ENCODE results near the gene CAVIN1.
"Not testable (repeated sequence)": the region's sequence is repeated elsewhere in the genome, so short reads cannot be mapped to it uniquely, and the experiment has no call there.

- not testable (repeated sequence) for TF ChIP-seq POLR2AphosphoS5 (IDR thresholded peaks at IDR 0.05; ENCODE audit: low read depth); EZH2 (IDR thresholded peaks at IDR 0.05; ENCODE audit: low read depth, unreplicated experiment); EZH2phosphoT487 (IDR thresholded peaks at IDR 0.05; ENCODE audit: unreplicated experiment); STAT1 (IDR thresholded peaks at IDR 0.05; ENCODE audit: unreplicated experiment); CREB1 (CRISPR knock-in tag; IDR thresholded peaks at IDR 0.05; ENCODE audit: low read depth); NANOG (IDR thresholded peaks at IDR 0.05; ENCODE audit: borderline replicate concordance); ZNF331 (CRISPR knock-in tag; IDR thresholded peaks at IDR 0.05; ENCODE audit: low read depth); JUNB (IDR thresholded peaks at IDR 0.05; ENCODE audit: unreplicated experiment); ZNF114 (CRISPR knock-in tag; IDR thresholded peaks at IDR 0.05)
- TF ChIP-seq, protein P1, sequence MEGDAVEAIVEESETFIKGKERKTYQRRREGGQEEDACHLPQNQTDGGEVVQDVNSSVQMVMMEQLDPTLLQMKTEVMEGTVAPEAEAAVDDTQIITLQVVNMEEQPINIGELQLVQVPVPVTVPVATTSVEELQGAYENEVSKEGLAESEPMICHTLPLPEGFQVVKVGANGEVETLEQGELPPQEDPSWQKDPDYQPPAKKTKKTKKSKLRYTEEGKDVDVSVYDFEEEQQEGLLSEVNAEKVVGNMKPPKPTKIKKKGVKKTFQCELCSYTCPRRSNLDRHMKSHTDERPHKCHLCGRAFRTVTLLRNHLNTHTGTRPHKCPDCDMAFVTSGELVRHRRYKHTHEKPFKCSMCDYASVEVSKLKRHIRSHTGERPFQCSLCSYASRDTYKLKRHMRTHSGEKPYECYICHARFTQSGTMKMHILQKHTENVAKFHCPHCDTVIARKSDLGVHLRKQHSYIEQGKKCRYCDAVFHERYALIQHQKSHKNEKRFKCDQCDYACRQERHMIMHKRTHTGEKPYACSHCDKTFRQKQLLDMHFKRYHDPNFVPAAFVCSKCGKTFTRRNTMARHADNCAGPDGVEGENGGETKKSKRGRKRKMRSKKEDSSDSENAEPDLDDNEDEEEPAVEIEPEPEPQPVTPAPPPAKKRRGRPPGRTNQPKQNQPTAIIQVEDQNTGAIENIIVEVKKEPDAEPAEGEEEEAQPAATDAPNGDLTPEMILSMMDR (conservative IDR thresholded peaks at IDR 0.05; ENCODE audit: low read depth in 2 of 2), result not testable (repeated sequence)
- TF ChIP-seq, protein P2, sequence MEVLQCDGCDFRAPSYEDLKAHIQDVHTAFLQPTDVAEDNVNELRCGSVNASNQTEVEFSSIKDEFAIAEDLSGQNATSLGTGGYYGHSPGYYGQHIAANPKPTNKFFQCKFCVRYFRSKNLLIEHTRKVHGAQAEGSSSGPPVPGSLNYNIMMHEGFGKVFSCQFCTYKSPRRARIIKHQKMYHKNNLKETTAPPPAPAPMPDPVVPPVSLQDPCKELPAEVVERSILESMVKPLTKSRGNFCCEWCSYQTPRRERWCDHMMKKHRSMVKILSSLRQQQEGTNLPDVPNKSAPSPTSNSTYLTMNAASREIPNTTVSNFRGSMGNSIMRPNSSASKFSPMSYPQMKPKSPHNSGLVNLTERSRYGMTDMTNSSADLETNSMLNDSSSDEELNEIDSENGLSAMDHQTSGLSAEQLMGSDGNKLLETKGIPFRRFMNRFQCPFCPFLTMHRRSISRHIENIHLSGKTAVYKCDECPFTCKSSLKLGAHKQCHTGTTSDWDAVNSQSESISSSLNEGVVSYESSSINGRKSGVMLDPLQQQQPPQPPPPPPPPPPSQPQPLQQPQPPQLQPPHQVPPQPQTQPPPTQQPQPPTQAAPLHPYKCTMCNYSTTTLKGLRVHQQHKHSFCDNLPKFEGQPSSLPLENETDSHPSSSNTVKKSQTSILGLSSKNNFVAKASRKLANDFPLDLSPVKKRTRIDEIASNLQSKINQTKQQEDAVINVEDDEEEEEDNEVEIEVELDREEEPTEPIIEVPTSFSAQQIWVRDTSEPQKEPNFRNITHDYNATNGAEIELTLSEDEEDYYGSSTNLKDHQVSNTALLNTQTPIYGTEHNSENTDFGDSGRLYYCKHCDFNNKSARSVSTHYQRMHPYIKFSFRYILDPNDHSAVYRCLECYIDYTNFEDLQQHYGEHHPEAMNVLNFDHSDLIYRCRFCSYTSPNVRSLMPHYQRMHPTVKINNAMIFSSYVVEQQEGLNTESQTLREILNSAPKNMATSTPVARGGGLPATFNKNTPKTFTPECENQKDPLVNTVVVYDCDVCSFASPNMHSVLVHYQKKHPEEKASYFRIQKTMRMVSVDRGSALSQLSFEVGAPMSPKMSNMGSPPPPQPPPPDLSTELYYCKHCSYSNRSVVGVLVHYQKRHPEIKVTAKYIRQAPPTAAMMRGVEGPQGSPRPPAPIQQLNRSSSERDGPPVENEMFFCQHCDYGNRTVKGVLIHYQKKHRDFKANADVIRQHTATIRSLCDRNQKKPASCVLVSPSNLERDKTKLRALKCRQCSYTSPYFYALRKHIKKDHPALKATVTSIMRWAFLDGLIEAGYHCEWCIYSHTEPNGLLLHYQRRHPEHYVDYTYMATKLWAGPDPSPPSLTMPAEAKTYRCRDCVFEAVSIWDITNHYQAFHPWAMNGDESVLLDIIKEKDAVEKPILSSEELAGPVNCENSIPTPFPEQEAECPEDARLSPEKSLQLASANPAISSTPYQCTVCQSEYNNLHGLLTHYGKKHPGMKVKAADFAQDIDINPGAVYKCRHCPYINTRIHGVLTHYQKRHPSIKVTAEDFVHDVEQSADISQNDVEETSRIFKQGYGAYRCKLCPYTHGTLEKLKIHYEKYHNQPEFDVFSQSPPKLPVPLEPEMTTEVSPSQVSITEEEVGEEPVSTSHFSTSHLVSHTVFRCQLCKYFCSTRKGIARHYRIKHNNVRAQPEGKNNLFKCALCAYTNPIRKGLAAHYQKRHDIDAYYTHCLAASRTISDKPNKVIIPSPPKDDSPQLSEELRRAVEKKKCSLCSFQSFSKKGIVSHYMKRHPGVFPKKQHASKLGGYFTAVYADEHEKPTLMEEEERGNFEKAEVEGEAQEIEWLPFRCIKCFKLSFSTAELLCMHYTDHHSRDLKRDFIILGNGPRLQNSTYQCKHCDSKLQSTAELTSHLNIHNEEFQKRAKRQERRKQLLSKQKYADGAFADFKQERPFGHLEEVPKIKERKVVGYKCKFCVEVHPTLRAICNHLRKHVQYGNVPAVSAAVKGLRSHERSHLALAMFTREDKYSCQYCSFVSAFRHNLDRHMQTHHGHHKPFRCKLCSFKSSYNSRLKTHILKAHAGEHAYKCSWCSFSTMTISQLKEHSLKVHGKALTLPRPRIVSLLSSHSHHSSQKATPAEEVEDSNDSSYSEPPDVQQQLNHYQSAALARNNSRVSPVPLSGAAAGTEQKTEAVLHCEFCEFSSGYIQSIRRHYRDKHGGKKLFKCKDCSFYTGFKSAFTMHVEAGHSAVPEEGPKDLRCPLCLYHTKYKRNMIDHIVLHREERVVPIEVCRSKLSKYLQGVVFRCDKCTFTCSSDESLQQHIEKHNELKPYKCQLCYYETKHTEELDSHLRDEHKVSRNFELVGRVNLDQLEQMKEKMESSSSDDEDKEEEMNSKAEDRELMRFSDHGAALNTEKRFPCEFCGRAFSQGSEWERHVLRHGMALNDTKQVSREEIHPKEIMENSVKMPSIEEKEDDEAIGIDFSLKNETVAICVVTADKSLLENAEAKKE (CRISPR knock-in tag; IDR thresholded peaks at IDR 0.05), result not testable (repeated sequence)
- TF ChIP-seq, protein P3, sequence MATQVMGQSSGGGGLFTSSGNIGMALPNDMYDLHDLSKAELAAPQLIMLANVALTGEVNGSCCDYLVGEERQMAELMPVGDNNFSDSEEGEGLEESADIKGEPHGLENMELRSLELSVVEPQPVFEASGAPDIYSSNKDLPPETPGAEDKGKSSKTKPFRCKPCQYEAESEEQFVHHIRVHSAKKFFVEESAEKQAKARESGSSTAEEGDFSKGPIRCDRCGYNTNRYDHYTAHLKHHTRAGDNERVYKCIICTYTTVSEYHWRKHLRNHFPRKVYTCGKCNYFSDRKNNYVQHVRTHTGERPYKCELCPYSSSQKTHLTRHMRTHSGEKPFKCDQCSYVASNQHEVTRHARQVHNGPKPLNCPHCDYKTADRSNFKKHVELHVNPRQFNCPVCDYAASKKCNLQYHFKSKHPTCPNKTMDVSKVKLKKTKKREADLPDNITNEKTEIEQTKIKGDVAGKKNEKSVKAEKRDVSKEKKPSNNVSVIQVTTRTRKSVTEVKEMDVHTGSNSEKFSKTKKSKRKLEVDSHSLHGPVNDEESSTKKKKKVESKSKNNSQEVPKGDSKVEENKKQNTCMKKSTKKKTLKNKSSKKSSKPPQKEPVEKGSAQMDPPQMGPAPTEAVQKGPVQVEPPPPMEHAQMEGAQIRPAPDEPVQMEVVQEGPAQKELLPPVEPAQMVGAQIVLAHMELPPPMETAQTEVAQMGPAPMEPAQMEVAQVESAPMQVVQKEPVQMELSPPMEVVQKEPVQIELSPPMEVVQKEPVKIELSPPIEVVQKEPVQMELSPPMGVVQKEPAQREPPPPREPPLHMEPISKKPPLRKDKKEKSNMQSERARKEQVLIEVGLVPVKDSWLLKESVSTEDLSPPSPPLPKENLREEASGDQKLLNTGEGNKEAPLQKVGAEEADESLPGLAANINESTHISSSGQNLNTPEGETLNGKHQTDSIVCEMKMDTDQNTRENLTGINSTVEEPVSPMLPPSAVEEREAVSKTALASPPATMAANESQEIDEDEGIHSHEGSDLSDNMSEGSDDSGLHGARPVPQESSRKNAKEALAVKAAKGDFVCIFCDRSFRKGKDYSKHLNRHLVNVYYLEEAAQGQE (IDR thresholded peaks at IDR 0.05; ENCODE audit: unreplicated experiment), result not testable (repeated sequence)
- TF ChIP-seq, protein P4, sequence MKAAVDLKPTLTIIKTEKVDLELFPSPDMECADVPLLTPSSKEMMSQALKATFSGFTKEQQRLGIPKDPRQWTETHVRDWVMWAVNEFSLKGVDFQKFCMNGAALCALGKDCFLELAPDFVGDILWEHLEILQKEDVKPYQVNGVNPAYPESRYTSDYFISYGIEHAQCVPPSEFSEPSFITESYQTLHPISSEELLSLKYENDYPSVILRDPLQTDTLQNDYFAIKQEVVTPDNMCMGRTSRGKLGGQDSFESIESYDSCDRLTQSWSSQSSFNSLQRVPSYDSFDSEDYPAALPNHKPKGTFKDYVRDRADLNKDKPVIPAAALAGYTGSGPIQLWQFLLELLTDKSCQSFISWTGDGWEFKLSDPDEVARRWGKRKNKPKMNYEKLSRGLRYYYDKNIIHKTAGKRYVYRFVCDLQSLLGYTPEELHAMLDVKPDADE (IDR thresholded peaks at IDR 0.05), result not testable (repeated sequence)
Observed at GRCh38 chr17:42417981-42418380, 5.1 kb downstream of the CAVIN1 start.

Measured in GM23338 (cell line).